ENCODE data around the gene FBXO17.

Gene FBXO17

DNA sequence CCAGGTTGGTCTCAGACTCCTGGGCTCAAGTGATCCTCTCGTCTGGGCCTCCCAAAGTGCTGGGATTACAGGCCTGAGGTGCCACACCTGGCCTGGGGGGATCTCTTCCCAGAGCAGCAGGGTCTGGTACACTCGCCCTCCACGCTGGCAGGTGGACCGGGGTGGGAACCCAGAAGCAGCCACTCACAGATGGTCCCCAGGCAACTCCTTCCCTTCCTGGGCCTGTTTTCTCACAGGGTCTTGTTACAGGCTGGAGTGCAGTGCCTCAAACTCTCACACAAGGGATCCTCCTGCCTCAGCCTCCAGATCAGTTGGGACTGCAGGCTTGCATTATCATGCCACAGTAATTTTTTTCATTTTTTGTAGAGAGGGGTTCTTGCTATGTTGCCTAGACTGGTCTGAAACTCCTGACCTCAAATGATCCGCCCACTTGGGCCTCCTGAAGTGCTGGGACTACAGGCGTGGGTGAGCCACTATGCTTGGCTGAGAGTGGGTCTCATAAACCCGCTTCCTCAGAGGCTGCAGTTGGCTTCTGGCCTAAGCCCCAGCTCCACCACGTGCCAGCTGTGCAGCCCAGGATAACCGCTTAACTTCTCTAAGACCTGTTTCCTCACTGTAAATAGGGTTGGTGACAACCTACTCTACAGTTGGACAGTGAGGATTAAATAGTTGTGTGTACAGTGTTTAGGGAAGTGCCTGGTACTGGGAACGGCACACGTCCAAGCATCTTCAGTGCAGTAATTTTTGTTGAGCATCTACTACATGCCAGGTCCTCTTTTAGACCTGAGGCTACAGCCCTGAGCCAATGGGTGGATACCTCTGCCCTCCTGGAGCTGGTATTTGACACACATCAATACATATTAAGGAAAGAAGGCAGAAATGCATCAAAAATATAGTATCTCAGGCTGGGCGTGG, 62.7 kb downstream of the FBXO17 start:
- Histone ChIP-seq H3K4me2 (ENCODE audit: low read length) (no peak overlapping the region), H2AFZ (ENCODE audit: low read length) (no peak overlapping the region), H4K20me1 (ENCODE audit: insufficient read depth, low read length) (no peaks in the 10 kb centered on the region), H3K27ac (ENCODE audit: low read depth, low read length, poor library complexity, severe bottlenecking) (no peak overlapping the region), H3K9ac (ENCODE audit: low read length) (no peak overlapping the region), H3K36me3 (ENCODE audit: insufficient read depth, low read length) (peaks cover 12% of the 10 kb centered on the region), H3K4me3 (ENCODE audit: low read depth, low read length, poor library complexity, severe bottlenecking) (no peak overlapping the region), H3F3A (ENCODE audit: insufficient read depth, low read length) (no peaks in the 10 kb centered on the region), H3K9me3 (ENCODE audit: low read length) (no peaks in the 10 kb centered on the region), H3K4me1 (ENCODE audit: insufficient read depth, low read length, severe bottlenecking) (no peaks in the 10 kb centered on the region), H3K9me2 (ENCODE audit: low read depth, low read length) (no peaks in the 10 kb centered on the region), H3K79me2 (ENCODE audit: insufficient read depth, low read length) (no peaks in the 10 kb centered on the region), H3K27me3 (ENCODE audit: insufficient read depth, low read length) (no peaks in the 10 kb centered on the region)
- TF ChIP-seq, protein P1, sequence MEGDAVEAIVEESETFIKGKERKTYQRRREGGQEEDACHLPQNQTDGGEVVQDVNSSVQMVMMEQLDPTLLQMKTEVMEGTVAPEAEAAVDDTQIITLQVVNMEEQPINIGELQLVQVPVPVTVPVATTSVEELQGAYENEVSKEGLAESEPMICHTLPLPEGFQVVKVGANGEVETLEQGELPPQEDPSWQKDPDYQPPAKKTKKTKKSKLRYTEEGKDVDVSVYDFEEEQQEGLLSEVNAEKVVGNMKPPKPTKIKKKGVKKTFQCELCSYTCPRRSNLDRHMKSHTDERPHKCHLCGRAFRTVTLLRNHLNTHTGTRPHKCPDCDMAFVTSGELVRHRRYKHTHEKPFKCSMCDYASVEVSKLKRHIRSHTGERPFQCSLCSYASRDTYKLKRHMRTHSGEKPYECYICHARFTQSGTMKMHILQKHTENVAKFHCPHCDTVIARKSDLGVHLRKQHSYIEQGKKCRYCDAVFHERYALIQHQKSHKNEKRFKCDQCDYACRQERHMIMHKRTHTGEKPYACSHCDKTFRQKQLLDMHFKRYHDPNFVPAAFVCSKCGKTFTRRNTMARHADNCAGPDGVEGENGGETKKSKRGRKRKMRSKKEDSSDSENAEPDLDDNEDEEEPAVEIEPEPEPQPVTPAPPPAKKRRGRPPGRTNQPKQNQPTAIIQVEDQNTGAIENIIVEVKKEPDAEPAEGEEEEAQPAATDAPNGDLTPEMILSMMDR (IDR thresholded peaks at IDR 0.05; ENCODE audit: low read length): no peak
- no peak for TF ChIP-seq EZH2 (IDR thresholded peaks at IDR 0.05; ENCODE audit: borderline replicate concordance, low read length)

DNA sequence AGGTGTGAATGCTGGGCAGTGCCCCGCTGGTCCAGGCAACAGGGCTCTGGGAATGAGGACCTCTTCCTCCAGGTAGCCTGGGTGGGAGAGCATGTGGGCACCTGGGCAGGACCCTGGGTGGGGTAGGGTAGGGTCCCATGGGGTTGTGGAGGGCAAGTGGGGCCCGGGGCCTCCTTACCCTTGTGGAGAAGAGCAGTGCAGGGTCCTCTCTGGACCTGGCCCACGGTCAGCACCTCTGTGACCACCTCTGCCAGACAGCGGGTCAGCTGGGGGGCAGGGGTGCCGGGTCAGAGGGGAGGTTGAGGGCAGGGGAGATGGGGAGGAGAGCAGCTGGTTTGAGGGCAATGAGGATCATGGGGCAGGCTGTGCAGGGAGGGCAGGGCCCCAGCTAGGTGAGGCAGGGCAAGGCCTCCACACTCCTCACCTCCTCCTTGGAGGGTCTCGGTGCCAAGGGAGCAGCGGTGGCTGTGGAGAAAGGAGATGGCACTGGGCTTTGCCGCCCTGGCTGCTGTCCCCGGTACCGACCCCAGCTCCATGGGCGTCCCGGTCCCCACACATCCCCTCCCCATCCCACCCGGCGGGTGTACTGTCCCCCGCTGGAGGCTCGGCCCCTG, 64.0 kb downstream of the FBXO17 start:
- Histone ChIP-seq H3K79me2 (ENCODE audit: insufficient read depth, low read length) (no peaks in the 10 kb centered on the region), H3F3A (ENCODE audit: insufficient read depth, low read length) (no peaks in the 10 kb centered on the region), H3K9ac (ENCODE audit: low read length) (no peak overlapping the region), H3K9me2 (ENCODE audit: low read depth, low read length) (no peaks in the 10 kb centered on the region), H3K9me3 (ENCODE audit: low read length) (no peaks in the 10 kb centered on the region), H3K36me3 (ENCODE audit: insufficient read depth, low read length) (peaks cover 25% of the 10 kb centered on the region), H3K27me3 (ENCODE audit: insufficient read depth, low read length) (no peaks in the 10 kb centered on the region), H3K27ac (ENCODE audit: low read depth, low read length, poor library complexity, severe bottlenecking) (no peak overlapping the region), H3K4me3 (ENCODE audit: low read depth, low read length, poor library complexity, severe bottlenecking) (no peak overlapping the region), H4K20me1 (ENCODE audit: insufficient read depth, low read length) (no peaks in the 10 kb centered on the region), H3K4me2 (ENCODE audit: low read length) (no peak overlapping the region), H2AFZ (ENCODE audit: low read length) (no peak overlapping the region), H3K4me1 (ENCODE audit: insufficient read depth, low read length, severe bottlenecking) (no peaks in the 10 kb centered on the region)
- TF ChIP-seq, protein P1 (IDR thresholded peaks at IDR 0.05; ENCODE audit: low read length): no peak
- no peak for TF ChIP-seq EZH2 (IDR thresholded peaks at IDR 0.05; ENCODE audit: borderline replicate concordance, low read length)

DNA sequence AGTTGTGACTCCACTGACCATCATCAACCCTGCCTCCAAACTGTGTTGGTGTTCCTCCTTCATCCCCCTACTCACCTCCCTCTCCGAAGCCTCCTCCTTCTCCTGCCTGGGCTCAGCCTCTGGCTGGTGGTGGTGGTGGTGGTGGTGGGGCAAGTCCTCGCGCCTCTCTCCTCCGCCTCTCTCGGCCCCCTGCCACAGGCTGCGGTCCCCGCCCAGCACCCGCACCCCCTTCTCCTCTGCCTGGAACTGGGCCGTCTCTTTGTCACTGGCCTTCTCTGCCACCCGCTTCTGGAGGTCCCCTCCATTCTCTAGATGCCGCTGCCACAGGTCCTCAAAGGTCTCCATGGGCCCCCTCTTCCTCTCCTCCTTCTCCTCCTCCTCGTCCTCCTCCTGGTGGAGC, 65.1 kb downstream of the FBXO17 start:
- TF ChIP-seq EZH2 (IDR thresholded peaks at IDR 0.05; ENCODE audit: borderline replicate concordance, low read length): no peak
- TF ChIP-seq, protein P1 (IDR thresholded peaks at IDR 0.05; ENCODE audit: low read length): no peak
- Histone ChIP-seq H4K20me1 (ENCODE audit: insufficient read depth, low read length) (no peaks in the 10 kb centered on the region), H2AFZ (ENCODE audit: low read length) (no peak overlapping the region), H3K9me2 (ENCODE audit: low read depth, low read length) (no peaks in the 10 kb centered on the region), H3F3A (ENCODE audit: insufficient read depth, low read length) (no peaks in the 10 kb centered on the region), H3K4me2 (ENCODE audit: low read length) (no peak overlapping the region), H3K4me1 (ENCODE audit: insufficient read depth, low read length, severe bottlenecking) (no peaks in the 10 kb centered on the region), H3K9me3 (ENCODE audit: low read length) (no peaks in the 10 kb centered on the region), H3K4me3 (ENCODE audit: low read depth, low read length, poor library complexity, severe bottlenecking) (no peak overlapping the region), H3K79me2 (ENCODE audit: insufficient read depth, low read length) (no peaks in the 10 kb centered on the region), H3K27me3 (ENCODE audit: insufficient read depth, low read length) (no peaks in the 10 kb centered on the region), H3K9ac (ENCODE audit: low read length) (no peak overlapping the region), H3K27ac (ENCODE audit: low read depth, low read length, poor library complexity, severe bottlenecking) (no peak overlapping the region), H3K36me3 (ENCODE audit: insufficient read depth, low read length) (peaks cover 31% of the 10 kb centered on the region)

All from OCI-LY1 (cell line).